GM12865 (cell line): Measurements from ENCODE around the gene CELA1.
"Not testable (repeated sequence)": the region's sequence is repeated elsewhere in the genome, so short reads cannot be mapped to it uniquely, and the experiment has no call there.

ENCODE experiments used
- DNase-seq: peaks from one replicate; pipeline ENCODE4 v3.0.0; 2010; ENCODE audit warnings: low read depth
- H3K4me3 ChIP-seq: 2 replicates; pipeline ENCODE4 v1.5.1; 2011; ENCODE audit warnings: mild to moderate bottlenecking, low read depth, low read length, control low read depth
- TF ChIP-seq, protein P1 (sequence below): IDR thresholded peaks from 2 replicates; pipeline ENCODE4 v1.5.1; 2011; ENCODE audit warnings: low read length, control low read depth, low read depth, inconsistent platforms; ENCODE audit not compliant: insufficient read depth; ENCODE audit errors: missing control alignments

The CELA1 gene

DNA sequence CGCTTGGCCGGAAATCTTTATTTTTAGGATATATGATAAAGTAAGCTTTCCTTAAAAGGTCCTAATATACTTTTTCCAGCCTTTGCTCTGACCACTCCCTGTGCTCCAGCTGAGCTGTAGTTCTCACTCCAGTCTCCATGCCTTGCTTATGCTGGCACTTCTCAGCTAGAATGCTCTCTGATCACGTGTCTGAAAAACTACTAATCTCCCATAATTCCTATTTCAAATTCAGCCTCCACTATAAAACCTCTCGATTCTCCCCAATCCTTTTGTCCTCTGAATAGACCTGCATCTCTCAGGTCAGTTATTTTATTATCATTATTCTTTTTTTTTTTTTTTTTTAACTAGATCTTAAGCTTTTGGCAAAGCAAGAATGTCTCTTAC, 26.2 kb downstream of the CELA1 start:
- TF ChIP-seq, protein P1, sequence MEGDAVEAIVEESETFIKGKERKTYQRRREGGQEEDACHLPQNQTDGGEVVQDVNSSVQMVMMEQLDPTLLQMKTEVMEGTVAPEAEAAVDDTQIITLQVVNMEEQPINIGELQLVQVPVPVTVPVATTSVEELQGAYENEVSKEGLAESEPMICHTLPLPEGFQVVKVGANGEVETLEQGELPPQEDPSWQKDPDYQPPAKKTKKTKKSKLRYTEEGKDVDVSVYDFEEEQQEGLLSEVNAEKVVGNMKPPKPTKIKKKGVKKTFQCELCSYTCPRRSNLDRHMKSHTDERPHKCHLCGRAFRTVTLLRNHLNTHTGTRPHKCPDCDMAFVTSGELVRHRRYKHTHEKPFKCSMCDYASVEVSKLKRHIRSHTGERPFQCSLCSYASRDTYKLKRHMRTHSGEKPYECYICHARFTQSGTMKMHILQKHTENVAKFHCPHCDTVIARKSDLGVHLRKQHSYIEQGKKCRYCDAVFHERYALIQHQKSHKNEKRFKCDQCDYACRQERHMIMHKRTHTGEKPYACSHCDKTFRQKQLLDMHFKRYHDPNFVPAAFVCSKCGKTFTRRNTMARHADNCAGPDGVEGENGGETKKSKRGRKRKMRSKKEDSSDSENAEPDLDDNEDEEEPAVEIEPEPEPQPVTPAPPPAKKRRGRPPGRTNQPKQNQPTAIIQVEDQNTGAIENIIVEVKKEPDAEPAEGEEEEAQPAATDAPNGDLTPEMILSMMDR = no peak
- H3K4me3 ChIP-seq = no peak overlapping the region
- DNase-seq = no peak

DNA sequence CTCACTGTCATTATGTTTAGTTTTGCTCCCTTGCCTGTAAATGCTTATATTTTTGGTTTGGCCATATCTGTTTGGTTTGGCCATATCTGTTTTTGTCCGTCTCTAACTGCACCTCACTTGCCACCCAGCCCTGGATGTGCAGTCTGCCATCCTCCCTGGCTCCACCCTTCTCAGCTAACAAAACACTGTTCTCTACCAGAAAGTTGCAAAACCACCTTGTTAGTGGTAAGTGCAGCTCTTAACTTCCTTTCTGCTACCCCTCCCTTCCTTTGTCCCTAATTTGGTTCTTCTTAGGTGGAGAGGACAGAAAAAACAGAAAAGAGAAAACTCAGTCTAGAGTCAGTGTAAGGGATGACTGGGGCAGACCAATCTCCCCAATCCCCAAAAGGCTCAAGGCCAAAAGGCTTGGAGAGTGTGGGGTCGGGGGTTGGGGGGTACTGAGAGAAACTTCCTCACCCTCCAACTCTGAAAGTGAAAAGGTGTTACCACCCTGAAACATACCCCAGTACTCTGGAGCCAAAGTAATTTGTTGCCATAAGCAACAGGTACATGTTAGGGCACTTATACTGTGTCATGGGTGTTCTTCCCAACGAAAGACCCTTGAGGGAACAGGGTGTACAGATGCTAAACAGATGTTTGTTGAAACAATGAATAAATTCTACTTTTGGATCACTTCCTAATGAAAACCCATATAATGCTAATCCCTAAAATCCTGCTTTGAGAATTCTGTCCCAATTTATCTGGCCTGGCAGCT, 27.5 kb downstream of the CELA1 start:
- no peak overlapping the region for H3K4me3 ChIP-seq
- peak; percentile 79 for DNase-seq
- TF ChIP-seq, protein P1 = no peak

DNA sequence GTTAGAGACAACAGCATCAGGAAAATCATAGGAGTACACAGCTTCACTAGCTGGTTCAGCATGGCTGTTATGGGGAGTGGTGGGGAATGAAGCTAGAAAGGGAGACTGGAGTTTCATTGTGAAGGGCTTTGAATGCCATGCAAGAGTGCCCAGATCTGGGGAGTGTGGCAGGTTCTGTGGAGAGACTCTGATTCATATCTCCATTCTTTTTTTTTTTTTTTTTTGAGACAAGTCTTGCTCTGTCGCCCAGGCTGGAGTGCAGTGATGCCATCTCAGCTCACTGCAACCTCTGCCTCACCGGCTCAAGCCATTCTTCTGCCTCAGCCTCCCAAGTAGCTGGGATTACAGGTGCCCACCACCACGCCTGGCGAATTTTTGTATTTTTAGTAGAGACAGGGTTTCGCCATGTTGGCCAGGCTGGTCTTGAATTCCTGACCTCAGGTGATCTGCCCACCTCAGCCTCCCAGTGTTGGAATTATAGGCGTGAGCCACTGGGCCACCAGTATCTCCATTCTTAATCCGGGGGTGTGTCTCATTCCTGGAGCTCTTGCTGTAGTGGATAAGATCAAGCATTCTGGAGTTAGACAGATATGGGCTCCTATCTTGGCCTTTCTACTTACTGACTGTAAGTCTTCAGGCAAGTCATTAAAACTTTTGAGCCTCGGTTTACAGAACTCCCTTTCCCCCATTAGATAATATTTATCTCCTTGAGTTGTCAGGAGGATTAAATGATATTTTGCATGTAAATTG, 28.2 kb downstream of the CELA1 start:
- not testable (repeated sequence) for DNase-seq, H3K4me3 ChIP-seq

DNA sequence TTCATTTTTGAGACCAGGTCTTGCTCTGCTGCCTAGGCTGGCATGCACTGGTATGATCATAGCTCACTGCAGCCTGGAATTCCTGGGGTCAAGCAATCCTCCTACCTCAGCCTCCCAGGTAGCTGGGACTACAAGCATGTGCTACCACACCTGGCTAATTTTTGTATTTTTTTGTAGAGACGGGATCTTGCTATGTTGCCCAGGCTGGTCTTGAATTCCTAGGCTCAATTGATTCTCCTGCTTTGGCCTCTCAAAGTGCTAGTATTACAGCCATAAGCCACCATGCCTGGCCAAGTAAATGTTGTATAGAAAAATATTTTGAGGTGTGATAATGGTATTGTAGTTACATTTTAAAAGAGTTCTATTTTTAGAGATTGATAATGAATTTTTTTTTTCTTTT, 35.1 kb downstream of the CELA1 start:
- TF ChIP-seq, protein P1 = no peak
- no peak overlapping the region for H3K4me3 ChIP-seq
- no peak for DNase-seq

DNA sequence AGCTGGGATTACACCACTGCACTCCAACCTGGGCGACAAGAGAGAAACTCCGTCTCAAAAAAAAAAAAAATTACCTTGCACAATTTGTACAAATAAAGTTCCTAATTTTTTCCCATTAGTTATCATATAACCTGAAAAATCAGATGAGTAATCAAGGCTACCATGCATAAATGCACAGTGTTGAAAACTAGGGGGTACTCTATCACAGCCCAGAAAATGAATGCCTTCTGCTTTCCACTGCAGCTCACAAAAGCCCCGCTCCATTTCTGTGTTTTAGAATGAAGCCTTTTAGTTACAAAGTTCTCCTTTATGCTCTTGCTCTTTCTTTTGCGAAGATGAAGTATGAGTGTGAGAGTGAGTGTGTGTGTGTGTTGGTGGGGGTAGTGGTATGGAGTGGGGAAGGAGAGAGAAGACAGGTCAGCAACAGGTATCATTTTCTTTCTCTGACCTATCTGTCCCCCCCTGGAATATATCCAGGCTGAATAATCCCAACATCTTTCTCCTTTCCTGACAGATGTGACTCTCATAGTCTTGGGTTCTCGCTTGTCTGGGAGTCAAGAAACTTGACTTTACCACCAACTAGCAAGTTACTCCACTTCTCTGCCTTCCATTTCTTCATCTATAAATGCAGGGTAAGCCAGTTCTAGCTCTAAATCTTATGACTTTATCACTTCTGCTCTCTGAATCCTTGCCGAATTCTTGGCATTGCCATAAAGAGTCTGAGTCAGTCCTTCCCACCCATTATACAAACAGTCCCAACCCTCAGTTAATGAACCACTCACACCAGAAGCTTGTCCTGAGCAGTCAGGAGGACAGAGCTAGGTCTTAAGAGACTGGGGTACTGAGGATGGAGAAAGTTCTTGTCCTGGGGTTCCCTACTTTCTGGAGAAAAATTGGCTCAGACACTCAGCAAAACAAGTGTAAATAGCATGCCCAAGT, 38.6 kb downstream of the CELA1 start:
- no peak overlapping the region for H3K4me3 ChIP-seq
- no peak for DNase-seq
- TF ChIP-seq, protein P1 = no peak

DNA sequence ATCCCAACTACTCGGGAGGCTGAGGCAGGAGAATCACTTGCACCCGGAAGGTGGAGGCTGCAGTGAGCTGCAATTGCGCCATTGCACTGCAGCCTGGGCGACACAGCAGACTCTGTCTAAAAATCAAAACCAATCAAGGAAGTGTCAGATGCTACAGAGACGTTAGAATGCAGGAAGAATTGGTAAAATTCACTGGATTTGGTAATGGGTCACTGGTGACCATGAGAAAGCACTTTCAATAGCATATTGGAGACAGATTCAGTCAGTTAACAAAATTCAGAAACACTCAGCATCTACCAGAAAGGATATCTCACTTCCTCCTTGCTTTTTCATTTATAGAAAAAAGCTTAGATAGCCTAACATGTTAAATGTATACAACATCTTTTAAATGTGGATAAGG, 40.0 kb downstream of the CELA1 start:
- TF ChIP-seq, protein P1 = no peak
- H3K4me3 ChIP-seq = no peak overlapping the region
- no peak for DNase-seq

DNA sequence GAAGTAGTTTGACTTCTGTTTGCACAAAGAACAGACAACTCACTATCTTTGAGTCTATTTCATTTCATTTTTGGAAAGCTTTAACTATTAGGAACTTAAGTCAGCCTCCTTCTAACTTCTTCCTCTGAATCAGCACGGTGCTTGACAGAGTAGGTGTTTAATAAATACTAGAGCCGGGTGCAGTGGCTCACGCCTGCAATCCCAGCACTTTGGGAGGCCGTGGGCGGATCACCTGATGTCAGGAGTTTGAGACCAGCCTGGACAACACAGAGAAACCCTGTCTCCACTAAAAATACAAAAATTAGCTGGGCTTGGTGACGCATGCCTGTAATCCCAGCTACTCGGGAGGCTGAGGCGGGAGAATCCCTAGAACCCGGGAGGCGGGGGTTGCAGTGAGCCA, 45.7 kb downstream of the CELA1 start:
- DNase-seq, H3K4me3 ChIP-seq: not testable (repeated sequence)
